Measurements from ENCODE around the gene TANGO6.

DNA sequence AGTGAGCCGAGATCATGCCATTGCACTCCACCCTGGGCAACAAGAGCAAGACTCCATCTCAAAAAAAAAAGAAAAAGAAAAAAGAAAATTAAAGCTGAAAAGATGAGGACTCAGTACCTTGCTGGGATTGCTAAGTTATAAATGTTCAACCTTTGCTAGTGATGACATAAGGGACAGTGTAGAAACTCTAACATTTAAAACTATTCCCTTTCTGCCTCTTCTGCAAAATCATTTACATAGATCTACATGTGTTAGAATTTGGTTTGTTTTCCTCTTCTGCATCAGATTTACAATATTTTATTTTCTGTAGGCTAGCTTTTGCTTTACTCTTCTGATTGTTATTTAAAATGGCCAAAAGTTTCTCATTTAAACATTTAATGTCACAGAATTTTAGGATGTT, 212.6 kb downstream of the TANGO6 start:
- TF ChIP-seq, protein P1, sequence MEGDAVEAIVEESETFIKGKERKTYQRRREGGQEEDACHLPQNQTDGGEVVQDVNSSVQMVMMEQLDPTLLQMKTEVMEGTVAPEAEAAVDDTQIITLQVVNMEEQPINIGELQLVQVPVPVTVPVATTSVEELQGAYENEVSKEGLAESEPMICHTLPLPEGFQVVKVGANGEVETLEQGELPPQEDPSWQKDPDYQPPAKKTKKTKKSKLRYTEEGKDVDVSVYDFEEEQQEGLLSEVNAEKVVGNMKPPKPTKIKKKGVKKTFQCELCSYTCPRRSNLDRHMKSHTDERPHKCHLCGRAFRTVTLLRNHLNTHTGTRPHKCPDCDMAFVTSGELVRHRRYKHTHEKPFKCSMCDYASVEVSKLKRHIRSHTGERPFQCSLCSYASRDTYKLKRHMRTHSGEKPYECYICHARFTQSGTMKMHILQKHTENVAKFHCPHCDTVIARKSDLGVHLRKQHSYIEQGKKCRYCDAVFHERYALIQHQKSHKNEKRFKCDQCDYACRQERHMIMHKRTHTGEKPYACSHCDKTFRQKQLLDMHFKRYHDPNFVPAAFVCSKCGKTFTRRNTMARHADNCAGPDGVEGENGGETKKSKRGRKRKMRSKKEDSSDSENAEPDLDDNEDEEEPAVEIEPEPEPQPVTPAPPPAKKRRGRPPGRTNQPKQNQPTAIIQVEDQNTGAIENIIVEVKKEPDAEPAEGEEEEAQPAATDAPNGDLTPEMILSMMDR (IDR thresholded peaks at IDR 0.05): no peak
- TF ChIP-seq POLR2A (IDR thresholded peaks at IDR 0.05): no peak

All from adrenal gland (tissue), 5 donors.